PC-9 (cell line): Measurements from ENCODE around the gene ABCA6.

Source experiments
- EZH2 ChIP-seq: fragments of 200-600 bp; sonication (generic); IDR thresholded peaks from 2 replicates; pipeline ENCODE4 v1.8.0; 2017; ENCODE audit warnings: antibody characterized with exemption, low read depth
- TF ChIP-seq, protein P1 (sequence below): fragments of 200-600 bp; sonication (generic); conservative IDR thresholded peaks from 2 replicates; pipeline ENCODE4 v1.6.1; 2017; ENCODE audit warnings: mixed run types, antibody characterized with exemption, mild to moderate bottlenecking, moderate library complexity

- TF ChIP-seq, protein P1, sequence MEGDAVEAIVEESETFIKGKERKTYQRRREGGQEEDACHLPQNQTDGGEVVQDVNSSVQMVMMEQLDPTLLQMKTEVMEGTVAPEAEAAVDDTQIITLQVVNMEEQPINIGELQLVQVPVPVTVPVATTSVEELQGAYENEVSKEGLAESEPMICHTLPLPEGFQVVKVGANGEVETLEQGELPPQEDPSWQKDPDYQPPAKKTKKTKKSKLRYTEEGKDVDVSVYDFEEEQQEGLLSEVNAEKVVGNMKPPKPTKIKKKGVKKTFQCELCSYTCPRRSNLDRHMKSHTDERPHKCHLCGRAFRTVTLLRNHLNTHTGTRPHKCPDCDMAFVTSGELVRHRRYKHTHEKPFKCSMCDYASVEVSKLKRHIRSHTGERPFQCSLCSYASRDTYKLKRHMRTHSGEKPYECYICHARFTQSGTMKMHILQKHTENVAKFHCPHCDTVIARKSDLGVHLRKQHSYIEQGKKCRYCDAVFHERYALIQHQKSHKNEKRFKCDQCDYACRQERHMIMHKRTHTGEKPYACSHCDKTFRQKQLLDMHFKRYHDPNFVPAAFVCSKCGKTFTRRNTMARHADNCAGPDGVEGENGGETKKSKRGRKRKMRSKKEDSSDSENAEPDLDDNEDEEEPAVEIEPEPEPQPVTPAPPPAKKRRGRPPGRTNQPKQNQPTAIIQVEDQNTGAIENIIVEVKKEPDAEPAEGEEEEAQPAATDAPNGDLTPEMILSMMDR: no peak
- TF ChIP-seq EZH2: no peak
Measured at GRCh38 chr17:69105907-69106730, 35.6 kb downstream of the ABCA6 start.
